Stomach (tissue), 4 donors: Measurements from ENCODE around the gene NR5A2.

Source experiments
- CTCF ChIP-seq, 7 experiments: fragments of 450-650 bp in 4 of 7; fragments of 200-600 bp in 3 of 7; sonication (generic) in 3 of 7; IDR thresholded peaks; one replicate each; pipeline ENCODE4 v1.5.1; 2016 to 2019; ENCODE audit warnings: antibody characterized with exemption in 7 of 7, control low read depth in 2 of 7, mild to moderate bottlenecking in 1 of 7
- POLR2AphosphoS5 ChIP-seq, 3 donors: sonication (generic); formaldehyde crosslinking; IDR thresholded peaks; one replicate each; pipeline ENCODE4 v1.6.1; 2016; ENCODE audit warnings: antibody characterized with exemption in 3 of 3

DNA sequence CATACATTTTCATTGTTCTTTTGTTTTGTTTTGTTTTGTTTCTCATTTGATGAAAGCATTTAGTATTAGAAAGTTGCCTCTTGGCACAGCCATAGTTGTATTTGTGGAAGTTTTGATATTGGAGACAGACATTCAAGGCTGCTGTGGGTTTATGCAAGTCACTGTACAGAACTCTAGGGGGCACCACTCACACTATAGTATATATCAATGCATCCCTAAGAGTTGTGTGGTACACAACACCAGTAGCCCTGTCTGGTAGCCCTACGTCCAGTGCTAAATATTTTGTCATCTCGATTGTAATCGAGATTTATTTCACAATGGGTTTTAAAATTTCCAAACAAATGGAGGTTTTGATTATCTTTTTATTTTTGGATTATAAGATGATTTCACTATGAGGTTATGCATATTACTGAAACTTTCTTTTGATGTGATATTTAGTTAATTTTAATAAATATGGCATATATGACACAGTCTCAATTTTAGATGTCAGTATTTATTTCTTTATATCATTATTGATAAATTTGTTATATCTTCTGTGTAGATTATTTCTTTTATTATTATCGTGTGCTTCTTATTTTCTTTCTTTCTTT, 112.2 kb downstream of the NR5A2 start:
- TF ChIP-seq POLR2AphosphoS5 (IDR thresholded peaks at IDR 0.05): no peak
- TF ChIP-seq CTCF (IDR thresholded peaks at IDR 0.05): peak in 3 of 7 experiments; percentile 23 to 42 (median 26)
